HG03432 (cell line): ENCODE results near the gene SLC22A23.

Experiments
- ATAC-seq: cut with Tn5 transposase; IDR thresholded peaks from one replicate; pipeline ENCODE4 v1.9.1; 2021; ENCODE audit warnings: mild to moderate bottlenecking, moderate library complexity; ENCODE audit not compliant: unreplicated experiment

Gene SLC22A23

GRCh38 chr6:3356056-3356823 is 100.6 kb downstream of the SLC22A23 start:
- ATAC-seq: peak; percentile 92

- no peak for ATAC-seq
These were observed 101.3 kb downstream of the SLC22A23 start for GRCh38 chr6:3355358-3356055.

- ATAC-seq: no peak
These were observed 101.9 kb downstream of the SLC22A23 start for GRCh38 chr6:3355011-3355357.

- ATAC-seq: no peak
These were observed 102.9 kb downstream of the SLC22A23 start for GRCh38 chr6:3353939-3354338.

- no peak for ATAC-seq
These were observed 103.5 kb downstream of the SLC22A23 start for GRCh38 chr6:3353213-3353903.

GRCh38 chr6:3352678-3353077 is 104.2 kb downstream of the SLC22A23 start:
- no peak for ATAC-seq

GRCh38 chr6:3351829-3352524 is 104.9 kb downstream of the SLC22A23 start:
- ATAC-seq: no peak

GRCh38 chr6:3351105-3351676 is 105.7 kb downstream of the SLC22A23 start:
- ATAC-seq: no peak

GRCh38 chr6:3350252-3350796 is 106.5 kb downstream of the SLC22A23 start:
- no peak for ATAC-seq

- no peak for ATAC-seq
These were observed 107.2 kb downstream of the SLC22A23 start for GRCh38 chr6:3349388-3350251.

GRCh38 chr6:3348821-3349220 is 108.0 kb downstream of the SLC22A23 start:
- no peak for ATAC-seq

- ATAC-seq: no peak
These were observed 109.0 kb downstream of the SLC22A23 start for GRCh38 chr6:3347826-3348225.

GRCh38 chr6:3347247-3347646 is 109.6 kb downstream of the SLC22A23 start:
- no peak for ATAC-seq

GRCh38 chr6:3346476-3346875 is 110.4 kb downstream of the SLC22A23 start:
- ATAC-seq: no peak

GRCh38 chr6:3345836-3346235 is 111.0 kb downstream of the SLC22A23 start:
- ATAC-seq: no peak

GRCh38 chr6:3343089-3343883 is 113.6 kb downstream of the SLC22A23 start:
- no peak for ATAC-seq

GRCh38 chr6:3341467-3341866 is 115.4 kb downstream of the SLC22A23 start:
- ATAC-seq: no peak

GRCh38 chr6:3340894-3341293 is 116.0 kb downstream of the SLC22A23 start:
- no peak for ATAC-seq

- no peak for ATAC-seq
These were observed 116.5 kb downstream of the SLC22A23 start for GRCh38 chr6:3340358-3340802.
